GM12878 (cell line): Measurements from ENCODE around the gene STX1B. TPM values are rescaled to one million over a fixed set of nuclear protein-coding genes. Genes with fewer than 3 reads are reported as not detected.

Experiments used
- ATAC-seq: fragments of 200-7000 bp; cut with Tn5 transposase; 3 replicates; pipeline ENCODE4 v1.9.1; 2020; ENCODE audit warnings: mild to moderate bottlenecking, moderate library complexity
- BruUV-seq: library from RNA; stranded (reverse); fragments of 400-500 nt; replicated peaks from 2 replicates; lab custom pipeline; 2021; lab: Mats Ljungman, UMichigan
- CTCF ChIA-PET: fragments of 300-600 bp; sonication (Branson Sonifier 250); formaldehyde crosslinking; extraction: SDS; loops from one replicate; lab custom pipeline; 2021; ENCODE audit warnings: inconsistent platforms; lab: Yijun Ruan, JAX
- POLR2A ChIA-PET: fragments of 350-600 bp; formaldehyde crosslinking; extraction: SDS; loops from one replicate; lab custom pipeline; 2021; ENCODE audit warnings: inconsistent platforms; lab: Charles Lee
- RAD21 ChIA-PET: fragments of 300-600 bp; sonication (Branson Sonifier 250); formaldehyde crosslinking; loops from one replicate; lab custom pipeline; 2023; ENCODE audit warnings: antibody characterized with exemption; ENCODE audit not compliant: unreplicated experiment; lab: Charles Lee
- SMC1A ChIA-PET: fragments of 300-600 bp; sonication (Branson Sonifier 250); formaldehyde crosslinking; loops from one replicate; lab custom pipeline; 2023; ENCODE audit not compliant: unreplicated experiment, uncharacterized antibody; lab: Charles Lee
- DNase-seq: peaks from one replicate; pipeline ENCODE4 v3.0.0-alpha.2; 2011; ENCODE audit warnings: low read depth, low spot score
- FAIRE-seq: peaks from 3 replicates; lab custom pipeline; 2011; peaks lifted over from hg19 to GRCh38; lab: Jason Lieb, UNC
- H2AFZ ChIP-seq: 2 replicates; pipeline ENCODE4 v1.6.0; 2011; ENCODE audit warnings: low read depth, low read length, control low read depth; ENCODE audit not compliant: control insufficient read depth
- H3K27ac ChIP-seq: 2 replicates; pipeline ENCODE4 v1.5.1; 2011; ENCODE audit warnings: control low read depth; ENCODE audit not compliant: control insufficient read depth, insufficient read depth
- H3K27me3 ChIP-seq, 2 experiments: replicated peaks in 1 of 2; 2 replicates each; pipeline versions ENCODE4 v1.6.0 to v1.6.1; 2011; ENCODE audit warnings: low read length in 1 of 2; ENCODE audit not compliant: control insufficient read depth in 2 of 2, insufficient read depth in 2 of 2
- H3K36me3 ChIP-seq, 2 experiments: 2 replicates each; pipeline ENCODE4 v1.5.1; 2011; ENCODE audit warnings: low read length in 1 of 2; ENCODE audit not compliant: control insufficient read depth in 2 of 2, insufficient read depth in 2 of 2
- H3K4me1 ChIP-seq: 2 replicates; pipeline ENCODE4 v1.6.1; 2011; ENCODE audit warnings: mild to moderate bottlenecking, low read length, moderate library complexity, mixed read lengths; ENCODE audit not compliant: control insufficient read depth, insufficient read depth
- H3K4me2 ChIP-seq: 2 replicates; pipeline ENCODE4 v1.6.0; 2011; ENCODE audit warnings: control low read depth; ENCODE audit not compliant: control insufficient read depth, insufficient read depth
- H3K4me3 ChIP-seq: fragments of 200-600 bp; sonication (generic); 2 replicates; pipeline ENCODE4 v1.5.1; 2016
- H3K79me2 ChIP-seq: 2 replicates; pipeline ENCODE4 v1.6.0; 2011; ENCODE audit warnings: low read length; ENCODE audit not compliant: control insufficient read depth, insufficient read depth
- H3K9ac ChIP-seq: 2 replicates; pipeline ENCODE4 v1.8.0; 2011; ENCODE audit warnings: low read length, control low read depth, mixed read lengths; ENCODE audit not compliant: control insufficient read depth, insufficient read depth
- H3K9me3 ChIP-seq: replicated peaks from 3 replicates; pipeline ENCODE4 v1.5.1; 2011; ENCODE audit warnings: mild to moderate bottlenecking, low read length; ENCODE audit not compliant: control insufficient read depth, insufficient read depth
- H4K20me1 ChIP-seq: 2 replicates; pipeline ENCODE4 v1.6.0; 2011; ENCODE audit not compliant: control insufficient read depth, insufficient read depth
- DPF2 ChIP-seq: fragments of 450-650 bp; IDR thresholded peaks from 2 replicates; pipeline ENCODE4 v1.6.1; 2017; ENCODE audit warnings: mild to moderate bottlenecking
- NRF1 ChIP-seq: conservative IDR thresholded peaks from 2 replicates; pipeline ENCODE4 v1.6.1; 2011; ENCODE audit warnings: mild to moderate bottlenecking, low read depth, low read length, improper control_type of control experiment
- PKNOX1 ChIP-seq: fragments of 450-650 bp; IDR thresholded peaks from 2 replicates; pipeline ENCODE4 v1.6.1; 2016; ENCODE audit warnings: mild to moderate bottlenecking
- RELB ChIP-seq: fragments of 450-650 bp; IDR thresholded peaks from 2 replicates; pipeline ENCODE4 v1.6.1; 2017; ENCODE audit warnings: low read depth, mild to moderate bottlenecking, moderate library complexity
- TAF1 ChIP-seq: IDR thresholded peaks from 2 replicates; pipeline ENCODE4 v1.6.1; 2011; ENCODE audit warnings: mild to moderate bottlenecking, low read depth, low read length, borderline replicate concordance
- TARDBP ChIP-seq: IDR thresholded peaks from 2 replicates; pipeline ENCODE4 v1.6.1; 2016; ENCODE audit warnings: borderline replicate concordance
- USF1 ChIP-seq: IDR thresholded peaks from 2 replicates; pipeline ENCODE4 v1.6.1; 2011; ENCODE audit warnings: borderline replicate concordance, low read depth, mild to moderate bottlenecking, moderate library complexity, mixed read lengths, low read length; ENCODE audit not compliant: insufficient read depth; ENCODE audit errors: extremely low read length
- USF2 ChIP-seq: IDR thresholded peaks from 2 replicates; pipeline ENCODE4 v1.6.1; 2011; ENCODE audit warnings: low read depth, low read length, improper control_type of control experiment, borderline replicate concordance
- YBX1 ChIP-seq: fragments of 450-650 bp; IDR thresholded peaks from 2 replicates; pipeline ENCODE4 v1.6.1; 2016; ENCODE audit warnings: antibody characterized with exemption
- ZNF592 ChIP-seq: fragments of 450-650 bp; IDR thresholded peaks from 2 replicates; pipeline ENCODE4 v1.6.1; 2017; ENCODE audit warnings: mild to moderate bottlenecking, moderate library complexity
- WGBS: methylation state at CpG from one replicate; pipeline ENCODE4 v1.1.6; 2016; ENCODE audit warnings: low lambda C conversion rate; ENCODE audit not compliant: insufficient replicate concordance, insufficient coverage; ENCODE audit errors: missing lambda C conversion rate; 5-methylcytosine and 5-hydroxymethylcytosine counted together
- in situ Hi-C: fragments of 300-500 bp; cut with MboI; formaldehyde crosslinking; loops from 9 replicates; pipeline ENCODE4 v1.14.3; 2018; ENCODE audit warnings: mixed read lengths
- intact Hi-C: fragments of 100-400 bp; cut with micrococcal nuclease; formaldehyde crosslinking; loops from one replicate; pipeline ENCODE4 v1.14.2; 2022; ENCODE audit not compliant: unreplicated experiment
- polyA plus RNA-seq, 11 experiments: library from polyadenylated mRNA; depleted of rRNA in 4 of 11; unstranded in 6 of 11; stranded (reverse) in 5 of 11; fragments of >200 nt; fragmentation: Nextera tagmentation in 4 of 11; fragmentation: Illumina TruSeq in 1 of 11; extraction: Ambion mirVana in 4 of 11; extraction: Trizol in 1 of 11; gene quantifications; 1 replicate in 1 of 11; 2 replicates in 10 of 11; pipeline versions ENCODE4 v1.2.1 to v1.2.3, GENCODE V29; 2011 to 2016; ENCODE audit warnings: inconsistent platforms in 2 of 11, missing spikeins in 2 of 11, low read depth in 1 of 11
- total RNA-seq, 4 experiments: library from RNA; depleted of rRNA in 3 of 4; stranded (reverse); fragments of >200 nt in 3 of 4; fragmentation: Illumina TruSeq in 1 of 4; extraction: Trizol in 1 of 4; gene quantifications; 2 replicates each; pipeline versions ENCODE4 v1.2.1 to v1.2.3, GENCODE V29; 2013 to 2021

STX1B gene
- total and polyA plus RNA-seq, 10 of the 15 experiments (the other 5 are each of a cell fraction or from before 2014, with no cell fraction given) = 0.22 to 2.5 (median 1.1) TPM

GRCh38 chr16:30995927-30996323 is 14.5 kb downstream of the STX1B start:
- RAD21 ChIA-PET = interaction anchor here (1.0 to 1.7 kb wide), 6 partner anchors 8 to 121 kb away, joined by 3 to 11 read pairs (median 4); partner anchors contain the start of genes KAT8, VKORC1, ZNF646 and ZNF668
- POLR2A ChIA-PET = interaction anchor here (0.5 to 3.0 kb wide), 6 partner anchors 35 to 232 kb away, joined by 3 to 21 read pairs (median 5); partner anchors contain the start of genes KAT8, ZNF646 and ZNF668
- no TSS peak for BruUV-seq
- intact Hi-C loops (loop anchor here (5.0 to 10.0 kb wide), 3 partner anchors 79 to 186 kb away; partner anchors contain the start of genes FUS, ZNF646 and ZNF668), in situ Hi-C loops (loop anchor here (25.0 kb wide), 1 partner anchor 441 kb away; the partner anchor contains the start of genes COX6A2 and ZNF843)
- Histone ChIP-seq H3K27ac (peak overlapping the region; percentile 82), H3K9ac (peak overlapping the region; percentile 78), H3K4me1 (peaks cover 17% of the 10 kb centered on the region), H3K4me2 (peak overlapping the region; percentile 85), H4K20me1 (no peaks in the 10 kb centered on the region), H3K4me3 (peak overlapping the region; percentile 97), H2AFZ (peak overlapping the region; percentile 89), H3K9me3 (no peaks in the 10 kb centered on the region), H3K36me3 (no peaks in the 10 kb centered on the region), H3K79me2 (no peaks in the 10 kb centered on the region; the same call in 1 of the 2 replicates), H3K27me3 (no peaks in the 10 kb centered on the region)
- CTCF ChIA-PET = interaction anchor here (0.9 to 4.3 kb wide), 5 partner anchors 11 to 146 kb away, joined by 3 to 16 read pairs (median 4); partner anchors contain the start of genes HSD3B7 and STX4
- FAIRE-seq (no peak), DNase-seq (no peak)
- 0% methylated on average over 11 of the region's 11 CpGs for WGBS
- SMC1A ChIA-PET = interaction anchor here (0.9 to 1.0 kb wide), 2 partner anchors 11 to 184 kb away, joined by 3 read pairs; partner anchors contain the start of genes FUS and HSD3B7
- TF ChIP-seq NRF1 = no peak
- no peak for TF ChIP-seq DPF2
- no peak for TF ChIP-seq RELB
- no peak for TF ChIP-seq PKNOX1
- no peak for TF ChIP-seq YBX1
- TF ChIP-seq USF1 = no peak
- no peak for TF ChIP-seq TARDBP
- TF ChIP-seq USF2 = no peak
- no peak for TF ChIP-seq TAF1
- TF ChIP-seq ZNF592 = no peak
- TF ChIP-seq, all 136 proteins: peak for 0
- peak; percentile 16; the same call in 2 of the 3 replicates for ATAC-seq
